GM18511 (cell line): ENCODE results near the gene ANO9.

Experiments
- ATAC-seq: cut with Tn5 transposase; IDR thresholded peaks from one replicate; pipeline ENCODE4 v1.9.1; 2021; ENCODE audit warnings: mild to moderate bottlenecking, moderate library complexity; ENCODE audit not compliant: unreplicated experiment

ANO9 gene

GRCh38 chr11:441418-442274 is at the start of gene ANO9:
ANO9 (minus strand) TSS chr11:442011; CDS start chr11:441926, 85 bp downstream.
- ATAC-seq = peak; percentile 80

GRCh38 chr11:491358-491757 is 49.5 kb upstream of the ANO9 start:
- no peak for ATAC-seq

GRCh38 chr11:490930-491260 is 49.1 kb upstream of the ANO9 start:
- ATAC-seq = no peak

GRCh38 chr11:490186-490929 is 48.5 kb upstream of the ANO9 start:
- no peak for ATAC-seq

- ATAC-seq = no peak
These were observed 47.9 kb upstream of the ANO9 start for GRCh38 chr11:489610-490185.

GRCh38 chr11:488992-489391 is 47.2 kb upstream of the ANO9 start:
- no peak for ATAC-seq

GRCh38 chr11:488579-488978 is 46.8 kb upstream of the ANO9 start:
- no peak for ATAC-seq

- no peak for ATAC-seq
These were observed 46.3 kb upstream of the ANO9 start for GRCh38 chr11:488062-488461.

GRCh38 chr11:487571-488021 is 45.8 kb upstream of the ANO9 start:
- no peak for ATAC-seq

GRCh38 chr11:486189-486588 is 44.4 kb upstream of the ANO9 start:
- ATAC-seq = no peak

GRCh38 chr11:484616-485015 is 42.8 kb upstream of the ANO9 start:
- ATAC-seq = no peak

GRCh38 chr11:479311-479710 is 37.5 kb upstream of the ANO9 start:
- no peak for ATAC-seq

- ATAC-seq = no peak
These were observed 35.4 kb upstream of the ANO9 start for GRCh38 chr11:477052-477715.

- ATAC-seq = no peak
These were observed 34.6 kb upstream of the ANO9 start for GRCh38 chr11:476416-476815.

- ATAC-seq = no peak
These were observed 34.1 kb upstream of the ANO9 start for GRCh38 chr11:475941-476340.

- no peak for ATAC-seq
These were observed 33.2 kb upstream of the ANO9 start for GRCh38 chr11:474914-475506.

GRCh38 chr11:473962-474785 is 32.4 kb upstream of the ANO9 start:
- ATAC-seq = no peak

- ATAC-seq = no peak
These were observed 31.6 kb upstream of the ANO9 start for GRCh38 chr11:473415-473814.

- ATAC-seq = no peak
These were observed 31.0 kb upstream of the ANO9 start for GRCh38 chr11:472816-473215.

GRCh38 chr11:472272-472671 is 30.5 kb upstream of the ANO9 start:
- no peak for ATAC-seq
